GM18909 (cell line): Measurements from ENCODE around the gene DDN.

Source experiments
- ATAC-seq: cut with Tn5 transposase; IDR thresholded peaks from one replicate; pipeline ENCODE4 v1.9.1; 2021; ENCODE audit warnings: mild to moderate bottlenecking; ENCODE audit not compliant: unreplicated experiment, poor library complexity

The DDN gene

DNA sequence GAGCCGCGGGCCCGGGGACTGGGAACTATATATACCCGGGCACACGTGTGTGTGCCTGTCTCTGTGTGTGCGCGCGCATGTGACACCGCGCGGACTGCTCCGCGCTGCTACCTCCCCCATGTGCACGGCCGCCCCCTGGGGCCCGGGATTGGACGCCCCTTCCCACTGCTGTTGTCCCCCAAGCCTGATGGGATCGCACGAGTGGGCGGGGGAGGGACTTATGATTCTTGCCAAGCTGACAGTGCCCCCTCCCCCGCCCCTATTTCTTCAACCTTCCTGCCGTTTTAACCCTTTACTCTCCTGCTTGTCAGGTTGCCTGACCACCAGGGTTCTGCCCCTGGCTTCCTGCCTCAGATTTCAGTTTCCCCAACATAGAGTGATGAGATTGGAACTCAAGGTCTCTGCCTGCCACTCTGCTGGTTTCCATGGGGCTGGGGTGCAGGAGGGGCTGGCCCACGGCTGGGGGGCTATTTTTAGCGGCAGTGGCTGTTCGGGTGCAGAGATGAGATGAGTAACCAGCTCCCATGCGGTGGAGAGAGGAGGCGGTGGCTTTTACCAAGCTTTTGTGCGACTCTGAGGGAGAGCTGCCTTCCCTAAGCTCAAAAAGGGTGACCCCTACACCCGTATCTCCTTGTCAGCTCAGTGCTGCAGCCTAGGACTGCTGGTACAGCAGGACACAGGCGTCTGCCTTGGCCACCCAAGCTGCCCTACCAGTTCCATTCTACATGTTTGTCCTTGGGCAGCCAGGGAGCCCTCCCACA is at the start of gene DDN:
Gene DDN (minus strand): TSS at position 5 of the 761 bp plus-strand sequence. CDS start 88 bp downstream, outside the sequence.
- ATAC-seq: no peak

DNA sequence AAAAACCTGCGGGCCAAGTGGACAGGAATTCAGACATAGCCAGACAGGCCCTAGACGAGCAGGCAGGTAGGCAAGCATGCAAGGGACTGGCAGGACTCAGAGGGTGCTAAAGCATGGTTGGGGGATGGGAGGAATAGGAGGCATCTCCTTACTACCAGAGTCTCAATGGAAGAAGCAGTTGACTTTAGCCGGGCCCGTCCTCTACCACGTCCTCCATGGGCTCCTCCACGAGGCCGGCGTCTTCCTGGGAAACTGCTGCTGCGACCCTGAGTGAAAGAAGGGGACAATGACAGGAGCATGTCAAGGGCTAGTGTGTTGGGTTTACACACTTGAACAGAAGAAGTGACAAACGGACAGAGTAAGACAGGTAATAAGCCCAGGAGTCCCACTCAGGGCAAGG is 49.8 kb upstream of the DDN start:
- ATAC-seq: no peak

DNA sequence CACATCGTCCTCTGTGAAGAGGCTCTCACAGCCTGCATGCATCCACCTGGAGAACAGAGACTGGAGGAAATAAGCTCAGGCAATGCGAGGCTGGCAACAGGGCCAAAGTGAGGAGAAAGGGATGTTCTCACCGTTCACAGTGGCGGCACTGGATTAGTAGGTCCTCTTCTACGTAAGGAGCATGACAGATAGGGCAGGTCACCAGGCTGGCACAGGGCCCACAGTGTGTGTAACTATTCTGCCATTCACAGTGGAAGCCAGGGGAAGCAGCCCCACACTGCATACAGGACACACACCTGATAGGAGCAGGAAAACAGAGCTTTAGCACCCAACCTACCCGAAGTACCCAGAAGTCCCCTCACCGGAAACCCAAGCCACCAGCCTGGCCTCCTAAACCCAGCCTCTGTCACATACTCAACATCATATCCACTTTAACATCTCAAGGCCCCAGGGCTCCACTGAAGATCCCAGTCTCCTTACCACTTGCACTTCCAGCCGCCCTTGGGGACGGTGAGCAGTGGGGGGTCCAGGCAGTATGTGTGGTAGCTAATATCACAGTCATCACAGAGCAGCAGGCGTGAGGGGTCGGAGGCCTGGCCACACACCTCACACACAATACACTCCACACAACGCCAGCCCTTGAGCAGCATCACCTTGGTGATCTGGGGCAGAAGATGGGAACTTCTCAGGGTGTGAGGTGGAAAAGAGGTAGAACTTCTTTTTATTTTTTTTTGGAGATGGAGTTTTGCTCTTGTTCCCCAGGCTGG is 47.1 kb upstream of the DDN start:
- no peak for ATAC-seq

DNA sequence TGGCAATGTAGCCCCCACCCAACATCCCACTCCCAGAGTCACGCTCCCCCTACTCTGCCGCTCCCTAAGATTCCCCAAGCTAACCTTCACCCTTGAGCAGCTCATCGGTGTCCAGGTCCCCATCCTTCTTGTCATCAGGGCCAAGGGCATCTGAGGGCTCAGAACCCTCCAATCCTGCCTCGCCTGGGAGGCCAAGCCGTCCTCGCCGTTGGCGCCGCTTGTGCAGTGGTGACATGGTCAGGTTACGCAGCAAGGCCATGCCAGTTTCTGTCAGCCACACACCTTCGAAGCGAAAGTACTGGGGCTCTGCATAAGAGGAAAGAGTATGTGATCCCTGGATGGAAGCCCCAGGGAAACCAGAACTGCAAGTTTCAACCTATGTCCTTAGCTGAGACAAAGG is 45.5 kb upstream of the DDN start:
- ATAC-seq: no peak

DNA sequence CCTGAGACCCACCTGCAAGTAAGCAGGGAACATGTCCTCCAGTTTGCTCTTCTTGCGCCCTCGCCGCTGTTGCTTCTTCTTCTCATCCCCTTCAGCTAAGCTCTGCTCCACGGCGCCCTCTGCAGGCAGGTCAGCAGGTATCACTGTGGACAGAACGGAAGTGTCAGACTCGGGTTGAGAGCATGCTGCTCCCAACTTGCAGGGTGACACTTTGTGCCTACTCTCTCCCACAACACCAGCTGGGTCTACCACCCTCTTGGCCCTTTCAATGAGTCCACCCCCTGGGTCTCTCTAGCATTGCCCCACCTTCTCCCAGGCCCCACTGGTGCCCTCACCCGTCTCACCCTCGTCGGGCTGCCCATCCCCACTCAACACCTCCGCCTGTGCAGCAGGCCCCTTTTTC is 44.7 kb upstream of the DDN start:
- ATAC-seq: no peak

DNA sequence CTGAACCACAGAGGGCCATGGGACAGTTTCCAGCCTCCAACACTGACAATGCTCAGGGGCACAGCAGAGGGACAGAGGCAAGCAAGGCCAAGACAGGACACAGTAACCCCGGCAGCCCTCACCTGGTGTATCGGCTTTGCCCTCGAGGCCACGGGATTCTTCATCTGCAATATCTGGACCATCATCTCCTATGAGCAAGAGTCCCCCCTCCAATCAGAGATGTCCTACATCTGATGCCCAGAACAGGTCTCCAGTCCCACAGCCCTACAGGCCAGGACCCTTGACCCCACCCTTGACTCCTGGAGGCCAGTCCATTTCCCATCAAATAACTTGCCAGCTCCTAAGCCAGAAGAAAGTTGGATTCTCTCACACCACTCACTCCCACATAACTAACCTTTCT is 44.1 kb upstream of the DDN start:
- ATAC-seq: no peak

DNA sequence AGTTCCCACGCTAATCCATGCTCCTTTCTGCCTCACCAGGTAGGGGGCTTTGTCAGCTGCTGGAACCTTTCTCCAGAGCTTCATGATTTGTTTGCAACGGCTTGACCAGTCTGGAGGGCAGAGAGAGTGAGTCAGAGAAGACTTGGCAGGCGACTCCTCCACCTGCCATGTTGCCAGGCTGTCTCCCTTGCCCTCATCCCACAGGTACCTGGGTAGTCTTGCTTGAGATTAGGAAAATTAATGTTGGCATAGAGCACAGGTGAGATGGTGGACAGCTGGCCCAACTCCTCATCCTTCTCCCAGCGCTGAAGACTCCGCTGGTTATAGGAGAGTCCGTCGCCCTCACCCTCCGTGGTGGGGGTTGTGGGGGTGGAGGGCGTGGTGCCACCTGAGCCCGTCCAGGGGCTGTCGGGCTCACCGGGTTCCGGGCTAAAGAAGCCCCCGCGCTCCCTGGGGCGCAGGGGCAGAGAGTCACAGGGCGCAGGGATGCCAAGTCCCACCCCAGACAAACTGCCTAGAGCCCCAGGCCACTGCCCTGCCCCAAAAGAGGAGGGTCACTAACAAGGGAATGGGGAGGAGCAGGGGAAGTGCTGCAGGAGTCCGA is 42.8 kb upstream of the DDN start:
- ATAC-seq: no peak

DNA sequence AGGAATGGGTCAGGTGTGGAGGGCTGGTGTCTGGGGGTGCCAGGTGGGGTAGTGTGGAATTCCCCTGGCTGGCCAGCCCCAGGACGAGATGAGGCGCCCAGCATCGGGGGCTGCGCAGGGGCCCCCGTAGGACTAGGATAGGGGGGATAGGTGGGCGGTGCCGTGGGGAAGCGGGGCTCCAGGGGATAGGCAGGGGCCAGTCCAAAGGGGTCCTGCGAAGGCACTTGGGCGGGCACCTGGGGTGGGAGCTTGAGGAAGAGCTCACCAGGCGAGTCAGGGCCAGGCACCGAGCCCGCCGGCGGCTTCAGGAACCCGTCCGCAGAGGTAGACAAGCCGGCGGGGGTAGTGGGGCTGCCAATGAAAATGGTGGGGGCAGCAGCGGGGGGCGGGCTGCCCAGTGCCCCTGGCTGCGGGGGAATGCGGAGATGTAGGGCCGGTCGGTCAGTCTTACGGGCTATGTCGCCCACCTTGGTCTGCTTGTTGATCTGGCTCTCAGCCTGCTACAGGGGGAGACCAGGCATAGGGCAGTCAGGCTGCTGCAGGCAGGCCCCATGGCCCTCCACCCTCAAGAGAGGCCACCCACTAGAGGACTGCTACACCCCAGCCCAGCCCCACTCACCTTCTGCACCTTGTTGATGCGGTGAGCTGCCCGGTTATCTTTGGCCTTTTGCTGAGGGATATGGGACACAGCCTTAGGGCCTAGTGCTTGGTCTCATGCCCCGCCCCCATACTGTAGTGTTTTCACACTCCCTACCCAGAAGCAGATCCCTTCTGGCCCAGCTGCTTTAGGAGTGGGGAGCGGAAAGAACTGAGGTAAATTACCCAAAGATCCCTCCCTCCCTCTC is 42.1 kb upstream of the DDN start:
- ATAC-seq: no peak

DNA sequence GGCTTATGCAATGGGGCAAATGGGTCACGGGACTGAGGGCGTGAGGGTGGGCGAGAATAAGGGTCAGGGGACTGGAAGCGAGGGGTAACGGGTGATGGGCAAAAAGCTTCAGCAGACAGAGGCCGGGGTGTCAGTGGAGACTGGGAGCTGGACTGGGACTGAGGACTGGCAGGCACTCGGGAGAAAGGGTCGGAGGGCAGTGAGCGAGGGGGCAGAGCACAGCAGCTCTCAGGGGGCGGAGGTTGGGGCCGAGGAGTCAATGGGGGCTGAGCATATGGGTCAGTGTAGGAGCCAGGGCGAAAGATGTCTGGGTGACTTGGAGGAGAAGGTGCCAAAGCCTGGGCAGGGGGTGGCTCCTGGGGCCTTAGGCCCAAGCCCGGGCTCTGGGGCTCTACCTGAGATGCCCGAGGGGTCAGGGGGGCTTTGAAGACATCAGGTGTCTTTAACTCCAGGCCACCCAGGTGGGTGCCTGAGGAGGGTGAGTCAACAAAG is 41.2 kb upstream of the DDN start:
- no peak for ATAC-seq

DNA sequence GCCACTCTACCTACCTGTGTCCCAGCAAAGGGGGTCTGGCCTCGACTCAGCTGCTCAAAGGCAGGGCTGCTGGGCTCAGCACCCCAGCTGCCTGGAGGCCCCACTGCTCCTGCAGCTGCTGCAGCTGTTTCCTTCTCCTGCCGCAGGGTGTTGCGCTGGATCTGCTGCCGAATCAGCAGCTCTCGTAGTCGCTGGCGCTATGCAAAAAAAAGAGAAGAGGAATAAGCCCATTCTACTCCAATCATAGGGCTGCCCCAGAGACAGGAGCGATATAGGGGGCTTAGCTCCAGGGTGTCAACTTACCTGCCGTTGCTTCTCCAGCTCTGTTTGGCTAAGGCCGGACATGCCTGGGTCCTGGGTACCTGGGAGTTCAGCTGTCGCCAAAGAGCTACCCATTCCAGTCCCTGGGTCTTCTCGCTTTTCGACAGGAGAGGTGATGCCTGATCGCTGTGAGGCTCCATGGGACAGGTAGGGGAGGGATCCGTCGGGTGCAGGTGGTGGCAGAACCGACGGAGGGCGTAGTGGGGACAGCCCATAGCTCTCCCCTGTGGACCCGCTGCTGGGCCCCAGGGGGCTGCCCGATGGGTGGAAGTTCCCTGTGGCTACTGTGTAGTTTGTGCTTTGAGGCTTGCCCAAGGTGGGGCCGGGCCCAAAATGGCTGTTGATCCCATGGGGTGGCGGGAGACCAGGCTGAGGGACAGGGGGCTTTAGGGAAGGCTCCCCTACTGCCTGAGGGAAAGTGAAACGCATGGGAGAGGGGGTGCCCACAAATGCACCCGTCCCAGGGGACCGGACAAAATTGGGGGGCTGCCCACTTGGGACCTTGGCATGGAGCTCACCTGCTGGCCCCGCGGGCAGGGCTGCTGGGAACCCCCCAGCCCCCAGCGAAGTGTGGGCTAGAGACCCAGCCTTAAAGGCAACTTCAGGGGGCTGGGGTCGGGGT is 40.5 kb upstream of the DDN start:
- no peak for ATAC-seq

DNA sequence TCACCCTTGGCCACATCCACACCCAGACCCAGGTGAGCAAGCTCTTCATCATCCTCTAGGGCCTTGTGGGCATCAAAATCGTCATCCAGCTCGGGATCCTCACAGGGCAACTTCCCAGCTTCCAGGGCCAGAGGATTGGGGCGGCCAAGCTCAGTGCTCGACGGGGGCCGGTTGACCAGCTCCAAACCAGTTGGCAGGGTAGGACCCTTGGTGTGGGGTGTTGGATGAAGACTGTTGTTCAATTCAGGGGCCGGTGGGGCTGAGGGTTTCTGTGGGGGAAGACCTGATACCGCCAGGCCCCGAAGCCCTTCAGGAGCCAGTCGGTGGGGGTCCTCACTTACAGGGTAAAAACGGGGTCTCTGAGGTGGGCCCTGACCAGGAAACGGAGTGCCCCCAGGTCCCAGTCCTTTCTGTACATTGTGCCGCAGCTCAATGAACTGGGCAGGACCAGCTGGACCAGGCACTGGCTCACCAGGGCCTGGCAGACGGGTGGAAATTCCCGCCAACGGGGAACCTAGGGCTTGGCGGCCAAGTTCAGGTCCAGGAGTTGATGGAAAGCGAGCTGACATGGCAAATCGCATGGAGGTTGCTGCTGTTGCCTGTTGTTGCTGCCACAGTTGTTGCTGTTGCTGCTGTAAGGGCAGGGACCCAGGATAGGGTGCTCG is 39.2 kb upstream of the DDN start:
- no peak for ATAC-seq

DNA sequence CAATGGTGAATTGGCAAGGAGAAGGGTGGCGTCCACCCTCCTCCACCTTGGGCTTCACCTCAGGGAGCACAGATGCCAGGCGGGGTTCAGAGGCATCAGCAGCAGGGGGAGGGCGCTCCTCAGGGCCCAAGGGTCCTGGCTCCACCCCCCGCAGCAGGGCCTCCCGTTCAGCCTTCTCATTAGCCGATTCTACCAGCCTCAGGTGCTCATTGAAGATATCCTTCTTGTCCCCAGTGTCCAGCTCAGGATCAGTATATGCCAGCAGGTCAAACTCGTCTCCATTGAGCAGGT is 38.7 kb upstream of the DDN start:
- no peak for ATAC-seq

DNA sequence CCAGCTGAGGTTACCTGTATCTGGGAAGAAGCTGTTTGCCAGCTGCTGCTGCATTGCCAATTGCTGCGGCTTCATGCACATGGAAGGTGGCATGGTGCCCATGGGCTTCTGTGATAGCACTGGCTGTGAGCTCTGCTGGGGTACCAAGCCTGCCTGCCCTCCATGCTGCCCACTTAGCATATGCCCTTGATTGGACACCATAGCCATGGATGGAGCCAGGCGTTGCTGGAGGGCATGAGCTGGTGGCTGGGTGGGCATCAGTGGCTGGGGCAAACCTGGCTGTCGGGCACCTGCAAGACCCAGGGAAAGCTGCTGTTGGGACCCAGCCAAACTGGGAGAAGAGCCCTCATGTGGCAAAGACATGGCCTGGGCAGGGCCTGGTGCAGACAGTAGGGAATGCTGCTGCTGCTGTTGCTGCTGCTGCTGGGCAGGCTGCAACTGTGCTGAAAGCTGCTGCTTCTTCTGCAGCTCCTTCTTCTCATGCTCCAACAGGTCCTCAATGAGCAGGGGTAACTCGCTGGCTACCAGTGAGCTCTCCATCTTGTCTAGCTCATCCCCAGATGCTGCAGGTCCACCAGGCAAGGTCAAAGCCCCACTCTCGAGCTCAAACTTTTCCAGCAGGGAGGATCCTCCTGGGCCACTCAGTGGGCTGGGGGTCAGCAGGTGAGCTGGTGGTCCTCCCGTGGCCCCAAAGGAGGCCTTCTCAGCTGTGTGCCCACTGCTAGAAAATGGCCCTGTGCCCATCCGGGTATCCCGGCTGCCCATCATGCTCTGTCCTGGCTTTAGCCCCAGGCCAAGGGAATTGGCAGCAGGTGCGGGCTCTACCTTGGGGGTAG is 38.2 kb upstream of the DDN start:
- ATAC-seq: no peak

DNA sequence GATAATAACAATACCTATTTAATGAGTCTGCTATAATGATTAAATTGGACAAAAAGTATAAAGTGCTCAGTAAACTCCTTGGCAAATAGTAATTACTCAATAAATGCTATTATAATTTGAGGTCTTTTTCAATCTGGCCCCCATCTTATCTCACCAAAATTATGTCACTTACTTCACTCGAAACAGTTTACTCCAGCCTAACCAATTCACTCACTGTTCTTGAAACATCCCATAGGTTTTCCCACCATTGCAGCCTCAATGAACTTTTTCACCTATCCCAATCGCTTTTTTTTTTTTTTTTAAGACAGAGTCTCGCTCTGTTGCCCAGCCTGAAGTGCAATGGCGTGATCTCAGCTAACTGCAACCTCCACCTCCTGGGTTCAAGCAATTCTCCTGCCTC is 36.9 kb upstream of the DDN start:
- ATAC-seq: no peak

DNA sequence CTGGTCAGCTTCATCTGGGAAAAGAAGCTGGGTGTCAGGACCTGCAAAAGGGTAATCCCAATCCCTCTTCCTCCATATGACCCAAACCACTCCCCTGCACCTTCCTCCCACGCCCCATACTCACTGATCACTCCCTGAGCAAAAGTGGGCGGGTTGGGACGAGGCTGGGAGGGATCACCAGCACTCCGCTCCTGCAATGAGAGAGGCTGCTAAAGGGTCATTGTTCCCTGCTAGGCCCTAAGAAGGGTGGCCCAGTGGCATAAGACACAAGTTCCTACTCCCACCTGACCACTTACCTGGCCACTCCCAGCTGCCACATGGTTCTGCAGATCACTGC is 35.1 kb upstream of the DDN start:
- no peak for ATAC-seq

DNA sequence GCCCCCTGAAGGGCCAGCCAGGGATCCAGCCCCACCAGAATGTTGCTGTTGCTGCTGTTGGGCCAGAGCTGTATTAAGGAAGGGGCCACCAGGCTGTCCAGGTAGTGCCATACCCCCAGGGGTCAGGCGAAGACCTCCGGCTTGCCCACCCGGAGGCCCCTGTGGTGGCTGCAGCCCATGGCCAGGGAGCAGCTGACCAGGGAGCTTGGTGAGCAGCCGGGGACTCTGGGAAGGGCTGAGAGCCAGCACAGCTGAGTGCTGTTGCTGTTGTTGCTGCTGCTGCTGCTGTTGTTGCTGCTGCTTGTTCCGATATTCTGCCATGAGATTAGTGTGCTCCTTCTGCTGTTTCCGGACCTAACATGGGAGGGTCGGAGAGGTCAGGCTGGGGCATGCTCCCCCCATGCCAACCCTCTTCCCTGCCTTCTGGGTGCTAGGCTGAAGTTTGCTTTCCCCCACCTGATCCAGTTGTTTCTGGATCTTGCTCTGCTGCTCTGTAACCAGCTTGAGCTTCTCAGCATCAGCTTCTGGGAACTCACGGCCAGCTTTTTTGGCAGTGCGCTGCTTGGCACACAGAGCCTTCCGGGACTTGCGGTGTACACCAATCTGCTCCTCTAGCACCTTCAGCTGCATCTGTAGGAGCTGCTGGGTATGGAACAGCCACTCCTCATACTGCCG is 34.6 kb upstream of the DDN start:
- no peak for ATAC-seq

DNA sequence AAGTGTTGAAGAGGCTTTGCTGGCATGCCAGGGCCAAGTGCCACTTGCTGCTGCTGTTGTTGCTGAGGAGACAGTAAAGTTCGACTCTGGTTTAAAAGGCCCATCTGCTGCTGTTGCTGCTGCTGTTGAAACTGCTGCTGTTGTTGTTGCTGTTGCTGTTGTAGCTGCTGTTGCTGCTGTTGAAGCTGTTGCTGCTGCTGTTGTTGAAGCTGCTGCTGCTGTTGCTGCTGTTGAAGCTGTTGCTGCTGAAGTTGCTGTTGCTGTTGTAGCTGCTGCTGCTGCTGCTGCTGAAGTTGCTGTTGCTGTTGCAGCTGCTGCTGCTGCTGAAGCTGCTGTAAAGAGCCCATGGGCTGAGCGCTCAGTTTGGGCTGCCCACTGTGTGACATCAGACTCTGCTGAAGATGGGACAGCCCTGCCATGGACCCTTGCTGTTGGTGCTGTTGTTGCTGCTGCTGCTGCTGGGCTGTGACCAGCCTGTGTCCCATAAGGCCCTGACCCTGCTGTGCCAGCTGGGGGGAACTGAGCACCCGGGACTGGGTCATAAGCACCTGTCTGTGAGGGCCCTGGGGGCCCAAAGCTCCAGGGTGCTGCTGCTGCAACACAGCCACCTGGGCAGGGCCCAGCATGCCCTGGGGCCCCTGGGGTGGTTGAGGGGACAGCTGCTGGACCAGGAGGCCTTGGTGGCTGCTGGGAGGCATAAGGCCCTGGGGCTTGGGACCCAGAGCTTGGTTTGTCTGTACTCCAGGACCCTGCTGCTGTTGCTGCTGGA is 33.7 kb upstream of the DDN start:
- no peak for ATAC-seq
